ENCODE data around the gene RPS13. TPM values are rescaled to one million over a fixed set of nuclear protein-coding genes. Genes with fewer than 3 reads are reported as not detected.
"Not testable (repeated sequence)": the region's sequence is repeated elsewhere in the genome, so short reads cannot be mapped to it uniquely, and the experiment has no call there.

RPS13 gene
- total and polyA plus RNA-seq, 4 donors = 237 to 638 (median 471) TPM

- no peak for TF ChIP-seq ZBTB33 (IDR thresholded peaks at IDR 0.05)
- no peak for TF ChIP-seq SP1 (IDR thresholded peaks at IDR 0.05)
- TF ChIP-seq GABPA (IDR thresholded peaks at IDR 0.05 in 1 of 2, conservative IDR thresholded peaks at IDR 0.05 in 1 of 2) = no peak
- TF ChIP-seq MAX (IDR thresholded peaks at IDR 0.05) = no peak
- TF ChIP-seq ATF3 (IDR thresholded peaks at IDR 0.05) = no peak
- TF ChIP-seq EGR1 (IDR thresholded peaks at IDR 0.05; ENCODE audit: low read depth in 2 of 2) = no peak
- no peak for TF ChIP-seq HNF4A (conservative IDR thresholded peaks at IDR 0.05)
Measured at GRCh38 chr11:17046690-17047089, 30.8 kb downstream of the RPS13 start (continued).

- H3K27ac ChIP-seq (ENCODE audit: low read depth in 1 of 2, low read length in 2 of 2) = no peak overlapping the region
- no peak for DNase-seq (ENCODE audit: low spot score)
- TF ChIP-seq TAF1 (conservative IDR thresholded peaks at IDR 0.05) = no peak
- TF ChIP-seq CTCF (IDR thresholded peaks at IDR 0.05; ENCODE audit: low read depth, low read length, missing input control) = peak; percentile 3
- TF ChIP-seq RAD21 (IDR thresholded peaks at IDR 0.05) = peak; percentile 18 to 68
- WGBS = 89% methylated on average over 6 of the region's 6 CpGs
- no peaks in the 10 kb centered on the region for H3K4me1 ChIP-seq (ENCODE audit: control insufficient read depth in 4 of 4, insufficient read depth in 4 of 4, low read length in 3 of 4)
- no peaks in the 10 kb centered on the region for H3K9me3 ChIP-seq (ENCODE audit: control insufficient read depth in 4 of 4, low read length in 3 of 4)
- no peaks in the 10 kb centered on the region for H3K27me3 ChIP-seq (ENCODE audit: control insufficient read depth in 4 of 4, insufficient read depth in 4 of 4, low read length in 3 of 4)
- no peak overlapping the region for H3K4me3 ChIP-seq (ENCODE audit: low read depth in 1 of 3, low read length in 3 of 3)
- no peak overlapping the region for H3K9ac ChIP-seq (ENCODE audit: low read depth in 1 of 2, low read length in 2 of 2)
- no peaks in the 10 kb centered on the region for H3K36me3 ChIP-seq (ENCODE audit: control insufficient read depth in 4 of 4, insufficient read depth in 3 of 4, low read depth in 1 of 4, low read length in 3 of 4)
Measured at GRCh38 chr11:17036666-17037658, 40.5 kb downstream of the RPS13 start.

GRCh38 chr11:17034027-17034426, 43.4 kb downstream of the RPS13 start:
- H3K4me1 ChIP-seq (ENCODE audit: control insufficient read depth in 4 of 4, insufficient read depth in 4 of 4, low read length in 3 of 4); H3K27me3 ChIP-seq (ENCODE audit: control insufficient read depth in 4 of 4, insufficient read depth in 4 of 4, low read length in 3 of 4); DNase-seq (ENCODE audit: low spot score); H3K9ac ChIP-seq (ENCODE audit: low read depth in 1 of 2, low read length in 2 of 2); H3K27ac ChIP-seq (ENCODE audit: low read depth in 1 of 2, low read length in 2 of 2); H3K9me3 ChIP-seq (ENCODE audit: control insufficient read depth in 4 of 4, low read length in 3 of 4); H3K4me3 ChIP-seq (ENCODE audit: low read depth in 1 of 3, low read length in 3 of 3); H3K36me3 ChIP-seq (ENCODE audit: control insufficient read depth in 4 of 4, insufficient read depth in 3 of 4, low read depth in 1 of 4, low read length in 3 of 4): not testable (repeated sequence)
- WGBS = 92% methylated on average over 10 of the region's 10 CpGs
